ENCODE results near the gene PAX6.

PAX6 gene

GRCh38 chr11:31810779-31811647, at the start of gene PAX6:
Gene PAX6 (minus strand): TSS chr11:31811322. CDS start chr11:31806411, 4,911 bp downstream.
- no peak for DNase-seq (ENCODE audit: low spot score)

- no peak for DNase-seq (ENCODE audit: low spot score)
Measured at GRCh38 chr11:31860391-31860790, 49.3 kb upstream of the PAX6 start.

- DNase-seq (ENCODE audit: low spot score) = no peak
Measured at GRCh38 chr11:31856248-31856647, 45.1 kb upstream of the PAX6 start.

GRCh38 chr11:31855466-31855865, 44.3 kb upstream of the PAX6 start:
- DNase-seq (ENCODE audit: low spot score) = no peak

- DNase-seq (ENCODE audit: low spot score) = no peak
Measured at GRCh38 chr11:31850365-31850764, 39.2 kb upstream of the PAX6 start.

- no peak for DNase-seq (ENCODE audit: low spot score)
Measured at GRCh38 chr11:31847761-31848160, 36.6 kb upstream of the PAX6 start.

GRCh38 chr11:31845331-31845730, 34.2 kb upstream of the PAX6 start:
- DNase-seq (ENCODE audit: low spot score) = no peak

- no peak for DNase-seq (ENCODE audit: low spot score)
Measured at GRCh38 chr11:31844351-31844750, 33.2 kb upstream of the PAX6 start.

GRCh38 chr11:31841435-31841834, 30.3 kb upstream of the PAX6 start:
- DNase-seq (ENCODE audit: low spot score) = no peak

- DNase-seq (ENCODE audit: low spot score) = no peak
Measured at GRCh38 chr11:31834237-31834636, 23.1 kb upstream of the PAX6 start.

- no peak for DNase-seq (ENCODE audit: low spot score)
Measured at GRCh38 chr11:31830406-31830805, 19.3 kb upstream of the PAX6 start.

- DNase-seq (ENCODE audit: low spot score) = no peak
Measured at GRCh38 chr11:31828217-31828616, 17.1 kb upstream of the PAX6 start.

GRCh38 chr11:31827455-31828206, 16.5 kb upstream of the PAX6 start:
- DNase-seq (ENCODE audit: low spot score) = peak; percentile 22

GRCh38 chr11:31826536-31827438, 15.7 kb upstream of the PAX6 start:
- DNase-seq (ENCODE audit: low spot score) = peak; percentile 3

GRCh38 chr11:31825838-31826484, 14.8 kb upstream of the PAX6 start:
- DNase-seq (ENCODE audit: low spot score) = no peak

- DNase-seq (ENCODE audit: low spot score) = peak; percentile 8
Measured at GRCh38 chr11:31824879-31825837, 14.0 kb upstream of the PAX6 start.

- no peak for DNase-seq (ENCODE audit: low spot score)
Measured at GRCh38 chr11:31824332-31824878, 13.3 kb upstream of the PAX6 start.

GRCh38 chr11:31823644-31824331, 12.7 kb upstream of the PAX6 start:
- no peak for DNase-seq (ENCODE audit: low spot score)

- DNase-seq (ENCODE audit: low spot score) = no peak
Measured at GRCh38 chr11:31822927-31823643, 12.0 kb upstream of the PAX6 start.
